ENCODE data around the gene PHF3. TPM values are rescaled to one million over a fixed set of nuclear protein-coding genes. Genes with fewer than 3 reads are reported as not detected.

The PHF3 gene
- polyA plus RNA-seq, 10 donors: 28.4 to 40.6 (median 34.4) TPM

Other genes starting within 250 kb of the PHF3 start
- gene PTP4A1, start 63.3 kb upstream of the PHF3 start, polyA plus RNA-seq (ENCODE audit: insufficient read length in 10 of 10): 10 to 100 TPM; 22.4 to 35.8 (median 28.8) TPM